PC-3 (cell line): Measurements from ENCODE around the gene AIFM2.

Experiments used
- CTCF ChIP-seq: fragments of 300-600 bp; sonication (generic); conservative IDR thresholded peaks from 2 replicates; pipeline ENCODE4 v1.5.1; 2017; ENCODE audit warnings: antibody characterized with exemption, low read depth, mild to moderate bottlenecking, low read length
- EZH2 ChIP-seq: fragments of 300-600 bp; sonication (generic); IDR thresholded peaks from one replicate; pipeline ENCODE4 v1.6.1; 2017; ENCODE audit warnings: antibody characterized with exemption, mild to moderate bottlenecking, low read length; ENCODE audit not compliant: unreplicated experiment

DNA sequence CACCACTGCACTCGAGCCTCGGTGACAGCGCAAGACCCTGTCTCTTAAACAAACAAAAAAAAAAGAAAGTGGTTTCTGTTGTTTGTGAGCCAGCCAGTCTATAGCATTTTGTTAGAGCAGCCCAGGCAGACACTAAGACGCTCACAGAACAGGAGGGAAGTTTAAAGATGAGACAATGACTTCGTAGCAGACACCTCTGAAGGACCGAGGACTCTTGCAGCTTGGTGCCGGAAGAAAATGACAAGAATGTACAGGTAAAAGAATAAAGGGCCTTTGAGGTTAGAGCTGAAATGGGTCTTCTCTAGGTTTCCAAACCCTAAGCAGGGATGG, 40.3 kb downstream of the AIFM2 start:
- no peak for TF ChIP-seq CTCF
- TF ChIP-seq EZH2: no peak
